Muscle layer of colon (tissue), 2 donors: ENCODE data around the gene P2RX3.
A peak's percentile ranks its signal among the peaks of the same experiment; 100 is the strongest.

ENCODE experiments used
- H3K27ac ChIP-seq: one replicate; pipeline ENCODE4 v1.7.0; 2013; ENCODE audit warnings: low read depth, mild to moderate bottlenecking, low read length, moderate library complexity
- H3K27me3 ChIP-seq, 2 donors: one replicate each; pipeline ENCODE4 v1.7.0; 2013; ENCODE audit warnings: low read length in 2 of 2, mild to moderate bottlenecking in 2 of 2; ENCODE audit not compliant: insufficient read depth in 2 of 2, control insufficient read depth in 1 of 2
- H3K36me3 ChIP-seq: one replicate; pipeline ENCODE4 v1.7.0; 2013; ENCODE audit warnings: mild to moderate bottlenecking, low read length; ENCODE audit not compliant: insufficient read depth
- H3K4me1 ChIP-seq: one replicate; pipeline ENCODE4 v1.7.0; 2013; ENCODE audit warnings: mild to moderate bottlenecking, low read length; ENCODE audit not compliant: insufficient read depth
- H3K4me3 ChIP-seq, 2 donors: one replicate each; pipeline ENCODE4 v1.7.0; 2013; ENCODE audit warnings: low read length in 2 of 2, low read depth in 1 of 2, mild to moderate bottlenecking in 1 of 2, moderate library complexity in 1 of 2
- H3K9ac ChIP-seq: one replicate; pipeline ENCODE4 v1.7.0; 2013; ENCODE audit warnings: low read length
- H3K9me3 ChIP-seq: one replicate; pipeline ENCODE4 v1.7.0; 2013; ENCODE audit warnings: mild to moderate bottlenecking, low read length
- donor health status: abdominal sarcoma.
- donor health status: Adenocarcinoma of cecum.

P2RX3 gene

GRCh38 chr11:57321388-57322255 is 16.5 kb upstream of the P2RX3 start:
- peaks cover 27% of the 10 kb centered on the region for H3K36me3 ChIP-seq
- H3K9me3 ChIP-seq: no peaks in the 10 kb centered on the region
- H3K27me3 ChIP-seq: no peaks in the 10 kb centered on the region
- H3K4me1 ChIP-seq: peaks cover 58% of the 10 kb centered on the region
- H3K4me3 ChIP-seq: peak overlapping the region in 1 of 2 donors; percentile 50
- peak overlapping the region; percentile 59 for H3K27ac ChIP-seq
- no peak overlapping the region for H3K9ac ChIP-seq

- H3K4me3 ChIP-seq: peak overlapping the region in 1 of 2 donors; percentile 83
- H3K36me3 ChIP-seq: peaks cover 27% of the 10 kb centered on the region
- no peaks in the 10 kb centered on the region for H3K9me3 ChIP-seq
- H3K4me1 ChIP-seq: peaks cover 52% of the 10 kb centered on the region
- peak overlapping the region; percentile 67 for H3K27ac ChIP-seq
- H3K27me3 ChIP-seq: no peaks in the 10 kb centered on the region
- peak overlapping the region; percentile 40 for H3K9ac ChIP-seq
Observed at GRCh38 chr11:57322256-57323166, 15.6 kb upstream of the P2RX3 start.

- peaks cover 44% of the 10 kb centered on the region for H3K4me1 ChIP-seq
- H3K27ac ChIP-seq: peak overlapping the region; percentile 67
- no peaks in the 10 kb centered on the region for H3K9me3 ChIP-seq
- no peaks in the 10 kb centered on the region for H3K27me3 ChIP-seq
- H3K36me3 ChIP-seq: peaks cover 31% of the 10 kb centered on the region
- H3K4me3 ChIP-seq: peak overlapping the region; percentile 71 to 83
- peak overlapping the region; percentile 40 for H3K9ac ChIP-seq
Observed at GRCh38 chr11:57323167-57323854, 14.8 kb upstream of the P2RX3 start.

- no peaks in the 10 kb centered on the region for H3K27me3 ChIP-seq
Observed at GRCh38 chr11:57323855-57324153, 14.3 kb upstream of the P2RX3 start.

GRCh38 chr11:57324154-57324885 is 13.8 kb upstream of the P2RX3 start:
- Histone ChIP-seq H3K4me3 (peak overlapping the region; percentile 71 to 83), H3K27ac (peak overlapping the region; percentile 67), H3K9ac (peak overlapping the region; percentile 40), H3K27me3 (no peaks in the 10 kb centered on the region), H3K4me1 (peaks cover 40% of the 10 kb centered on the region), H3K9me3 (no peaks in the 10 kb centered on the region), H3K36me3 (peaks cover 41% of the 10 kb centered on the region)

More at GRCh38 chr11:57323855-57324153, 14.3 kb upstream of the P2RX3 start:
- Histone ChIP-seq H3K36me3 (peaks cover 36% of the 10 kb centered on the region), H3K27ac (peak overlapping the region; percentile 67), H3K9ac (peak overlapping the region; percentile 40), H3K9me3 (no peaks in the 10 kb centered on the region), H3K4me1 (peaks cover 40% of the 10 kb centered on the region), H3K4me3 (peak overlapping the region; percentile 71 to 83)

GRCh38 chr11:57324886-57325734 is 13.0 kb upstream of the P2RX3 start, which contains the start of gene TNKS1BP1:
TSS of gene TNKS1BP1 (minus strand) at chr11:57324952. CDS start at chr11:57321885, 3,067 bp downstream.
- Histone ChIP-seq H3K27me3 (no peaks in the 10 kb centered on the region), H3K4me3 (peak within 1 kb of the TSS; percentile 71 to 83), H3K9me3 (no peaks in the 10 kb centered on the region), H3K4me1 (peaks cover 40% of the 10 kb centered on the region), H3K9ac (peak within 1 kb of the TSS; percentile 82), H3K36me3 (peaks cover 46% of the 10 kb centered on the region), H3K27ac (peak within 1 kb of the TSS; percentile 71)

- Histone ChIP-seq H3K27me3 (no peaks in the 10 kb centered on the region), H3K4me3 (peak overlapping the region in 1 of 2 donors; percentile 81), H3K36me3 (peaks cover 46% of the 10 kb centered on the region), H3K9me3 (no peaks in the 10 kb centered on the region), H3K4me1 (peaks cover 40% of the 10 kb centered on the region), H3K9ac (peak overlapping the region; percentile 82), H3K27ac (peak overlapping the region; percentile 71)
Observed at GRCh38 chr11:57325735-57326048, 12.5 kb upstream of the P2RX3 start.

GRCh38 chr11:57327721-57328120 is 10.4 kb upstream of the P2RX3 start:
- peaks cover 66% of the 10 kb centered on the region for H3K36me3 ChIP-seq
- H3K27ac ChIP-seq: no peak overlapping the region
- H3K27me3 ChIP-seq: no peaks in the 10 kb centered on the region
- H3K9me3 ChIP-seq: no peaks in the 10 kb centered on the region
- peaks cover 22% of the 10 kb centered on the region for H3K4me1 ChIP-seq
- no peak overlapping the region for H3K9ac ChIP-seq
- H3K4me3 ChIP-seq: no peak overlapping the region

GRCh38 chr11:57330029-57330428 is 8.1 kb upstream of the P2RX3 start:
- no peaks in the 10 kb centered on the region for H3K9me3 ChIP-seq

GRCh38 chr11:57331720-57332119 is 6.4 kb upstream of the P2RX3 start:
- Histone ChIP-seq H3K4me1 (peaks cover 18% of the 10 kb centered on the region), H3K4me3 (no peak overlapping the region), H3K9me3 (no peaks in the 10 kb centered on the region), H3K36me3 (peaks cover 65% of the 10 kb centered on the region), H3K27me3 (no peaks in the 10 kb centered on the region), H3K27ac (no peak overlapping the region), H3K9ac (no peak overlapping the region)

More at GRCh38 chr11:57330029-57330428, 8.1 kb upstream of the P2RX3 start:
- peaks cover 73% of the 10 kb centered on the region for H3K36me3 ChIP-seq
- H3K4me1 ChIP-seq: peaks cover 21% of the 10 kb centered on the region
- H3K27ac ChIP-seq: no peak overlapping the region
- no peaks in the 10 kb centered on the region for H3K27me3 ChIP-seq
- no peak overlapping the region for H3K9ac ChIP-seq
- no peak overlapping the region for H3K4me3 ChIP-seq
